Gastrocnemius medialis (tissue), 4 donors: ENCODE results near the gene FBXO28. TPM values are rescaled to one million over a fixed set of nuclear protein-coding genes. Genes with fewer than 3 reads are reported as not detected.

Source experiments
- ATAC-seq, 2 donors: fragments of 150-250 bp; one replicate each; pipeline ENCODE4 v1.9.1; 2016
- DNase-seq, 2 donors: peaks; one replicate each; pipeline ENCODE4 v3.0.0-alpha.2; 2019
- H3K27ac ChIP-seq, 4 donors: fragments of 200-600 bp; sonication (generic); 1 replicate in 1 of 4; 2 replicates in 3 of 4; pipeline ENCODE4 v1.5.1; 2016 to 2018; ENCODE audit warnings: mild to moderate bottlenecking in 2 of 4, moderate library complexity in 1 of 4
- H3K27me3 ChIP-seq, 3 donors: fragments of 200-600 bp; sonication (generic) in 2 of 3; 1 replicate in 1 of 3; 2 replicates in 2 of 3; pipeline versions ENCODE4 v1.5.1 to v1.6.0; 2016 to 2019; ENCODE audit warnings: mild to moderate bottlenecking in 1 of 3, moderate library complexity in 1 of 3
- H3K36me3 ChIP-seq, 2 donors: fragments of 200-600 bp; sonication (generic) in 1 of 2; one replicate each; pipeline ENCODE4 v1.5.1; 2017 to 2018
- H3K4me1 ChIP-seq, 2 donors: fragments of 200-600 bp; sonication (generic) in 1 of 2; one replicate each; pipeline ENCODE4 v1.5.1; 2016 to 2017; ENCODE audit warnings: mild to moderate bottlenecking in 2 of 2
- H3K4me3 ChIP-seq, 4 donors: fragments of 200-600 bp; sonication (generic) in 3 of 4; 1 replicate in 1 of 4; 2 replicates in 3 of 4; pipeline ENCODE4 v1.5.1; 2016 to 2019; ENCODE audit warnings: mild to moderate bottlenecking in 2 of 4
- H3K9me3 ChIP-seq, 3 donors: fragments of 200-600 bp; sonication (generic) in 2 of 3; 1 replicate in 1 of 3; 2 replicates in 2 of 3; pipeline ENCODE4 v1.5.1; 2016 to 2019
- POLR2A ChIP-seq, 2 donors: fragments of 450-650 bp; IDR thresholded peaks; one replicate each; pipeline ENCODE4 v1.6.1; 2017; ENCODE audit warnings: antibody characterized with exemption in 2 of 2, mild to moderate bottlenecking in 2 of 2, moderate library complexity in 2 of 2
- in situ Hi-C, 4 donors: fragments of 200-750 bp; cut with MboI; loops; one replicate each; pipeline versions ENCODE4 v1.15.0 to v1.8.0; 2017; ENCODE audit warnings: low sequenced_read_pairs in 4 of 4
- intact Hi-C: fragments of 100-400 bp; cut with DNase I; formaldehyde crosslinking; loops from one replicate; pipeline ENCODE4 v1.15.1; 2023; ENCODE audit warnings: low total_unique reads
- total RNA-seq, 4 donors: library from RNA; depleted of rRNA; stranded (reverse); fragments of >200 nt; gene quantifications; one replicate each; pipeline versions ENCODE4 v1.1.0 to v1.2.3, GENCODE V29; 2016
- TF ChIP-seq, protein P1 (sequence below), 5 experiments: fragments of 450-650 bp in 3 of 5; fragments of 200-600 bp in 2 of 5; sonication (generic) in 2 of 5; IDR thresholded peaks in 4 of 5; conservative IDR thresholded peaks in 1 of 5; 1 replicate in 4 of 5; 2 replicates in 1 of 5; pipeline ENCODE4 v1.5.1; 2016 to 2019; ENCODE audit warnings: antibody characterized with exemption in 5 of 5, mild to moderate bottlenecking in 3 of 5, moderate library complexity in 3 of 5

The FBXO28 gene
- total RNA-seq, 4 donors from 2014 or later: 20.2 to 30.9 (median 27.4) TPM

DNA sequence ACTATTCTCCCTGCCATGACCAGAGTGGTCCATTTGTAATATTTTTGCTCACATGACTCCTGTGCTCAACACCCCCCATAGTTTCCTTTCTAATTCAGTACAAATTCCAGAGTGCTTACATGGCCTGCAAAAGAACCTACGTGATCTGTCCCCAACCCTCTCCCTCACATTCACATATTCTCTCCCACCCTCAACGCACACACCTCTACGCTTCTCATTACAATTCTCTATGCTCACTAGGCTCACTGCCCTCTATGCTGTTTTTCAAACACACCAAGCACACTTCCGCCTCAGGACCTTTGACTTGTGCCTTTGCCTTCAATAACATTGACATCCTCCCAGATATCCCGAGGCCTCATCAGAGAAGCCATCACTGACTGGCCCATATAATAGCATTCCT is 23.8 kb upstream of the FBXO28 start:
- in situ Hi-C loops: no loop called here
- no peak for ATAC-seq
- Histone ChIP-seq H3K4me1 (no peaks in the 10 kb centered on the region), H3K4me3 (no peak overlapping the region), H3K27me3 (peaks cover 0 to 10% (median 0%) of the 10 kb centered on the region in 3 donors), H3K27ac (no peak overlapping the region), H3K36me3 (no peaks in the 10 kb centered on the region), H3K9me3 (no peaks in the 10 kb centered on the region)
- DNase-seq: no peak
- no peak for TF ChIP-seq POLR2A (IDR thresholded peaks at IDR 0.05)
- TF ChIP-seq, protein P1, sequence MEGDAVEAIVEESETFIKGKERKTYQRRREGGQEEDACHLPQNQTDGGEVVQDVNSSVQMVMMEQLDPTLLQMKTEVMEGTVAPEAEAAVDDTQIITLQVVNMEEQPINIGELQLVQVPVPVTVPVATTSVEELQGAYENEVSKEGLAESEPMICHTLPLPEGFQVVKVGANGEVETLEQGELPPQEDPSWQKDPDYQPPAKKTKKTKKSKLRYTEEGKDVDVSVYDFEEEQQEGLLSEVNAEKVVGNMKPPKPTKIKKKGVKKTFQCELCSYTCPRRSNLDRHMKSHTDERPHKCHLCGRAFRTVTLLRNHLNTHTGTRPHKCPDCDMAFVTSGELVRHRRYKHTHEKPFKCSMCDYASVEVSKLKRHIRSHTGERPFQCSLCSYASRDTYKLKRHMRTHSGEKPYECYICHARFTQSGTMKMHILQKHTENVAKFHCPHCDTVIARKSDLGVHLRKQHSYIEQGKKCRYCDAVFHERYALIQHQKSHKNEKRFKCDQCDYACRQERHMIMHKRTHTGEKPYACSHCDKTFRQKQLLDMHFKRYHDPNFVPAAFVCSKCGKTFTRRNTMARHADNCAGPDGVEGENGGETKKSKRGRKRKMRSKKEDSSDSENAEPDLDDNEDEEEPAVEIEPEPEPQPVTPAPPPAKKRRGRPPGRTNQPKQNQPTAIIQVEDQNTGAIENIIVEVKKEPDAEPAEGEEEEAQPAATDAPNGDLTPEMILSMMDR (IDR thresholded peaks at IDR 0.05 in 4 of 5, conservative IDR thresholded peaks at IDR 0.05 in 1 of 5): no peak
- intact Hi-C loops: no loop called here

DNA sequence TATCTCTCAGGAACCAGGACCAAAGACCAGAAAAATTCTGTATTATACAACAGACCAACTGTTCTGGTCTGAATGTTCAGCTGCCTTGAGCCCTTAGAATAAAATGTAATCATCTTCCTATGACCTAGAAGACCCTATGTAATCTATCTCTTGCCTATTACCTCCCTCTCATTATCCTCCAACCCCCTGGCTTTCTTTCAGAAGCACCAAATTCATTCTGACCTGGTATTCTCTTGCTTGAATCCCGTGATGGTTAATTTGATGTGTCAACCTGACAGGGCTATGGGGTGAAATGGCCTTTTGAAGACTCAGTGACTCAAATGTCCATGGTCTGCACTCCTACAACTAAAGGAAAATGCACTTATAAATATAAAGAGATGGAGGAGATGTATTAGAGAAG is 21.8 kb upstream of the FBXO28 start:
- Histone ChIP-seq H3K9me3 (no peaks in the 10 kb centered on the region), H3K4me1 (no peaks in the 10 kb centered on the region), H3K27me3 (peaks cover 0 to 10% (median 0%) of the 10 kb centered on the region in 3 donors), H3K27ac (no peak overlapping the region), H3K4me3 (no peak overlapping the region), H3K36me3 (no peaks in the 10 kb centered on the region)
- intact Hi-C loops (no loop called here), in situ Hi-C loops (no loop called here)
- ATAC-seq (no peak), DNase-seq (no peak)
- TF ChIP-seq POLR2A (IDR thresholded peaks at IDR 0.05): no peak
- TF ChIP-seq, protein P1 (IDR thresholded peaks at IDR 0.05 in 4 of 5, conservative IDR thresholded peaks at IDR 0.05 in 1 of 5): no peak

DNA sequence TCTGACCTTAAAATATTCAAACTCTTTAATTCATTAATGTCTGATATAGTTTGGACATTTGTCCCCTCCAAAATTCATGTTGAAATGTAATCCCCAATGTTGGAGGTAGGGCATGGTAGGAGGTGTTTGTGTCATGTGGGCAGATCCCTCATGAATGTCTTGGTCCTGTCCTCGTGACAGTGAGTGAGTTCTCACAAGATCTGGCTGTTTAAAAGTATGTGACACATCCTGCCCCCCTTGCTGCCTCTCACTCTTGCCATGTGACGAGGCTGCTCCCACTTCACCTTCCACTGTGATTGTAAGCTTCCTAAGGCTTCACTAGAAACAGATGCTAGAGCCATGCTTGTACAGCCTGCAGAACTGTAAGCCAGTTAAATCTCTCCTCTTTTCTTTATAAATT is 21.3 kb upstream of the FBXO28 start:
- H3K4me3 ChIP-seq: no peak overlapping the region
- intact Hi-C loops: no loop called here
- in situ Hi-C loops: no loop called here
- no peaks in the 10 kb centered on the region for H3K36me3 ChIP-seq
- no peaks in the 10 kb centered on the region for H3K9me3 ChIP-seq
- H3K27me3 ChIP-seq: peaks cover 0 to 10% (median 0%) of the 10 kb centered on the region in 3 donors
- H3K4me1 ChIP-seq: no peaks in the 10 kb centered on the region
- DNase-seq (no peak), ATAC-seq (no peak)
- H3K27ac ChIP-seq: no peak overlapping the region
- TF ChIP-seq POLR2A (IDR thresholded peaks at IDR 0.05): no peak
- TF ChIP-seq, protein P1 (IDR thresholded peaks at IDR 0.05 in 4 of 5, conservative IDR thresholded peaks at IDR 0.05 in 1 of 5): no peak

DNA sequence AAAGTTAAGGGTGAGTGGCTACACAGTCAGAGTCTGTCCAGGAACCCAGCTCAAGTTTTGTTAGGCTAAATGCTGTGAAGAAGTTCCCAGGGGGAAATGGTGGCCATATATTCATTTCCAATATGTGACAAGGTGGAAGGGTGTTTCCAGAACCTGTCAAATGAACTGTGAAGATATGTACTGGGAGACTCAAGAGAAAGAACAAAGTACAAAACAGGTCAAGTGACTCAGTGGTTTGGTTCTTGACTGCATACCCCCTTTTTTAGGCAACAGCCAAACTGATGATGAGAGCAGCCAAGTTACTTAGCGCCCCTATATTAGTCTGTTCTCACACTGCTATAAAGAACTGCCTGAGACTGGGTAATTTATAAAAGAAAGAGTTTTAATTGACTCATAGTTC is 18.6 kb upstream of the FBXO28 start:
- no peaks in the 10 kb centered on the region for H3K36me3 ChIP-seq

More for the DNA sequence above, 18.6 kb upstream of the FBXO28 start:
- H3K27me3 ChIP-seq: peaks cover 0 to under 1% (median 0%) of the 10 kb centered on the region in 3 donors
- no peak for TF ChIP-seq POLR2A (IDR thresholded peaks at IDR 0.05)
- TF ChIP-seq, protein P1 (IDR thresholded peaks at IDR 0.05 in 4 of 5, conservative IDR thresholded peaks at IDR 0.05 in 1 of 5): no peak
- no peaks in the 10 kb centered on the region for H3K9me3 ChIP-seq
- in situ Hi-C loops (no loop called here), intact Hi-C loops (no loop called here)
- DNase-seq (no peak), ATAC-seq (no peak)
- no peaks in the 10 kb centered on the region for H3K4me1 ChIP-seq
- no peak overlapping the region for H3K27ac ChIP-seq
- H3K4me3 ChIP-seq: no peak overlapping the region
